GM18909 (cell line): ENCODE data around the gene PEA15.

ENCODE experiments used
- ATAC-seq: cut with Tn5 transposase; IDR thresholded peaks from one replicate; pipeline ENCODE4 v1.9.1; 2021; ENCODE audit warnings: mild to moderate bottlenecking; ENCODE audit not compliant: unreplicated experiment, poor library complexity

Gene PEA15

DNA sequence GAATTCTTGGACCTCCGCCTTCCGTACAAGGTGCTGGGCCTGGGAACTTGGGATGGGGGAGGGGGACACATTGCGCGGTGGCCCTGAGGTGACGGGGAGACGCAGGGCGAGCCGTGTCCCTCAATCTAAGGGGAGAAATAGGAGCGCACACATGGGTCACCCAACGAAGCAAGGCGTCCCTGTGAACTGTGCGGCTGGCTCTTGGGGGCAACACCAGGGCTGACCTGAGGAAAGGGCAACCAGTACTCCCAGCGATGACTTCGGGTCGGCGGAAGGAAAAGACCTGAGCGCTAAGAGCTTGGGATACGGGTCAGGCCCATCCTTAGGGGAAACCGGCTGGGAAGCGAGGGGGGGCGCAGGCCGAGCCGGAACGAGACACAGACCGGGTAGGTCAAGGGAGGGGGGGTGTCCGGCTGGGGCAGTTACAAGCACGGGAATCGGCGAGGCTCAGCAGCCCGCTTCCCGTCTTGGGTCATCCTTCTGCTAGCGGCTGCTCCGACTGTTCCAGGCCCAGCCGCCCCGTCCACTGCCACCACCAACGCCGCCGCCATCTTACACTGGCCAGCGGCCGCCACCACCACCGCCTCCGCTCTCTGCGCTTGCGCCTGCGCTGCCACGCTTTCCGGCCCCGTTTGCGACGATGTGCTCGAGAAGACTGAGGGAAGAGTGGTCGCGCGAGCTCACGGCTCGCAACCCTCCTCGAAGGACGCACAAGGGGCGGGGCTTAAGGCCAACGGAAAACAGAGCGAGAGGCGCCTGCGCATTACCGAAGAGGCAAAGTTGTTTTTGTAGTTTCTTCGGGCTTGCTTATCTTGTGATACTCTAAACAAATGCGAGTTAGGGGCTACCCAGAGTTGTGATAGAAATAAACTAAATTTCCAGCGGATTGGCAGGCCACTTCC lies 57.0 kb downstream of the PEA15 start, which contains the start of gene DCAF8:
DCAF8 (minus strand) TSS at position 657 of the 902 bp plus-strand sequence. CDS start 18,541 bp downstream, outside the sequence.
- peak; percentile 86 for ATAC-seq

DNA sequence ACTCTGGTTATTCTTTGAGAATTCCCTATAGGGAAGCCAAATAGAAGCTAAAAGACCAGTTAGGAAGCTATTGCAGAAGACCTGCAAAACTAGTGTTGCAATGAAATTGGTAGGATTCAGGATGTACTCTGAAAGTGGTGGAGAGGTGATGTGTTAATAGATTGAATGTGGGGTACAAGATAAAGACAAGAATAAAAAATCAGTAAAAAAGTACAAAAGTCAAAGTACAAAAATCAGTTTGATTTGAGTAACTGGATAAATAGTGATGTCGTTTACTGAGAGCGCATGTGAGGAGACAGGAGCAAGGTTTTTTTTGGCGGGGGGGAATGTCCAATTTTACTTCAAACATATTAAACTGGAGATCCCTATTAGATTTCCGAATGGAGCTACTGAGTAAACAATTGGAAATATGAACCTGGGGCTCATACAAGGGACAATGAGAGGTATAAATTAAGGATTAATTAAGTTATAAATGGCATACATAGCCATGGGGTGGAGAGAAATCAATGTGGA lies 59.7 kb downstream of the PEA15 start:
- no peak for ATAC-seq
